Retinal pigment epithelial cell (primary cell): ENCODE measurements around the gene KLHL2.

Experiments used
- DNase-seq: peaks from one replicate; pipeline ENCODE4 v3.0.0-alpha.2; 2010; ENCODE audit warnings: low read depth
- H3K4me3 ChIP-seq: 2 replicates; pipeline ENCODE4 v1.5.1; 2011; ENCODE audit warnings: mild to moderate bottlenecking, low read length, control low read depth, moderate library complexity
- TF ChIP-seq, protein P1 (sequence below): conservative IDR thresholded peaks from 2 replicates; pipeline ENCODE4 v1.5.1; 2011; ENCODE audit warnings: low read depth, low read length, control low read depth, inconsistent platforms

KLHL2 gene

GRCh38 chr4:165361810-165362209 lies 154.4 kb downstream of the KLHL2 start:
- TF ChIP-seq, protein P1, sequence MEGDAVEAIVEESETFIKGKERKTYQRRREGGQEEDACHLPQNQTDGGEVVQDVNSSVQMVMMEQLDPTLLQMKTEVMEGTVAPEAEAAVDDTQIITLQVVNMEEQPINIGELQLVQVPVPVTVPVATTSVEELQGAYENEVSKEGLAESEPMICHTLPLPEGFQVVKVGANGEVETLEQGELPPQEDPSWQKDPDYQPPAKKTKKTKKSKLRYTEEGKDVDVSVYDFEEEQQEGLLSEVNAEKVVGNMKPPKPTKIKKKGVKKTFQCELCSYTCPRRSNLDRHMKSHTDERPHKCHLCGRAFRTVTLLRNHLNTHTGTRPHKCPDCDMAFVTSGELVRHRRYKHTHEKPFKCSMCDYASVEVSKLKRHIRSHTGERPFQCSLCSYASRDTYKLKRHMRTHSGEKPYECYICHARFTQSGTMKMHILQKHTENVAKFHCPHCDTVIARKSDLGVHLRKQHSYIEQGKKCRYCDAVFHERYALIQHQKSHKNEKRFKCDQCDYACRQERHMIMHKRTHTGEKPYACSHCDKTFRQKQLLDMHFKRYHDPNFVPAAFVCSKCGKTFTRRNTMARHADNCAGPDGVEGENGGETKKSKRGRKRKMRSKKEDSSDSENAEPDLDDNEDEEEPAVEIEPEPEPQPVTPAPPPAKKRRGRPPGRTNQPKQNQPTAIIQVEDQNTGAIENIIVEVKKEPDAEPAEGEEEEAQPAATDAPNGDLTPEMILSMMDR: no peak
- DNase-seq: no peak
- H3K4me3 ChIP-seq: no peak overlapping the region

GRCh38 chr4:165364452-165365080 lies 157.2 kb downstream of the KLHL2 start:
- DNase-seq: no peak
- H3K4me3 ChIP-seq: no peak overlapping the region
- TF ChIP-seq, protein P1: no peak

DNA sequence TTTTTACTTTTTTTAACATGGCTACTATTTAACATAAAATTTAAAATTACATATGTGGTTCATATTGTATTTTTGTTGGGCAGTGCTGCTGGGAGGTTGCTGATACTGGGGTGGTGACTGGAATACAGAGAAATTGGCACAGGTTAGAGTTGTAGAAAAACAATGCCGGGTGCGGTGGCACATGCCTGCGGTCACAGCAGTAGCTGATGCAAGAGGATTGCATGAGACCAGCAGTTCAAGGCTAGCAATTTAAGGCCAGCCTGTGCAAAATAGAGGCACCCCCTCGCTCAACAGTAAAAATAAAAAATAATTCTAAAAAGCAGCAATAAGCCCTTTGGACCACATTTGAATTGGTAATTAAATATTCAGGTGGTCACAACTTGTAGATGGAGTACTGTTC lies 159.7 kb downstream of the KLHL2 start:
- DNase-seq: no peak
- TF ChIP-seq, protein P1: no peak
- H3K4me3 ChIP-seq: no peak overlapping the region

GRCh38 chr4:165368114-165368513 lies 160.8 kb downstream of the KLHL2 start:
- H3K4me3 ChIP-seq: no peak overlapping the region
- DNase-seq: no peak
- TF ChIP-seq, protein P1: no peak

DNA sequence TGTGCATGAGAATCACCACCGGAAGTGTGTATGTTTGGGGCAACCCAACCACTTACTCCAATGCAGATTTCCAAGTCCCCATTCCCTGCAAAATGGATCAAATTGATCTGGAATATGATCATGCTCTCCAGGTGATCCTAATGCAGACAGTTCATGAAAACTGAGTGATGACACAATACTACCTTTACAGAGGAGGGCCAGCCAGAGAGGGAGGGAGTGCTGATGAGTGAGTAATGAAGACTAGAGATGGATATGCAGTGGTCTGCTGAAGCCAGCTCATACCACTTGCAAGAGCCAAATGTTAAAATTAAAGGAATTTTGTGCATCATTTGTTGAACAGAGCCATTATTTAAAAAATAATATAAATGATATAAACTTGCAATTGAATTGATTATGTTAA lies 161.2 kb downstream of the KLHL2 start:
- DNase-seq: no peak
- H3K4me3 ChIP-seq: no peak overlapping the region
- TF ChIP-seq, protein P1: no peak

GRCh38 chr4:165369522-165369921 lies 162.2 kb downstream of the KLHL2 start:
- DNase-seq: no peak
- TF ChIP-seq, protein P1: no peak

GRCh38 chr4:165370530-165370929 lies 163.2 kb downstream of the KLHL2 start:
- TF ChIP-seq, protein P1: no peak
- no peak for DNase-seq
- no peak overlapping the region for H3K4me3 ChIP-seq

More at GRCh38 chr4:165369522-165369921, 162.2 kb downstream of the KLHL2 start:
- no peak overlapping the region for H3K4me3 ChIP-seq
